GM18526 (cell line): ENCODE results near the gene GPATCH2.
A peak's percentile ranks its signal among the peaks of the same experiment; 100 is the strongest.

ENCODE experiments used
- POLR2A ChIP-seq: IDR thresholded peaks from 3 replicates; pipeline ENCODE4 v1.6.1; 2011; ENCODE audit not compliant: insufficient read length; ENCODE audit errors: extremely low read depth

Gene GPATCH2

DNA sequence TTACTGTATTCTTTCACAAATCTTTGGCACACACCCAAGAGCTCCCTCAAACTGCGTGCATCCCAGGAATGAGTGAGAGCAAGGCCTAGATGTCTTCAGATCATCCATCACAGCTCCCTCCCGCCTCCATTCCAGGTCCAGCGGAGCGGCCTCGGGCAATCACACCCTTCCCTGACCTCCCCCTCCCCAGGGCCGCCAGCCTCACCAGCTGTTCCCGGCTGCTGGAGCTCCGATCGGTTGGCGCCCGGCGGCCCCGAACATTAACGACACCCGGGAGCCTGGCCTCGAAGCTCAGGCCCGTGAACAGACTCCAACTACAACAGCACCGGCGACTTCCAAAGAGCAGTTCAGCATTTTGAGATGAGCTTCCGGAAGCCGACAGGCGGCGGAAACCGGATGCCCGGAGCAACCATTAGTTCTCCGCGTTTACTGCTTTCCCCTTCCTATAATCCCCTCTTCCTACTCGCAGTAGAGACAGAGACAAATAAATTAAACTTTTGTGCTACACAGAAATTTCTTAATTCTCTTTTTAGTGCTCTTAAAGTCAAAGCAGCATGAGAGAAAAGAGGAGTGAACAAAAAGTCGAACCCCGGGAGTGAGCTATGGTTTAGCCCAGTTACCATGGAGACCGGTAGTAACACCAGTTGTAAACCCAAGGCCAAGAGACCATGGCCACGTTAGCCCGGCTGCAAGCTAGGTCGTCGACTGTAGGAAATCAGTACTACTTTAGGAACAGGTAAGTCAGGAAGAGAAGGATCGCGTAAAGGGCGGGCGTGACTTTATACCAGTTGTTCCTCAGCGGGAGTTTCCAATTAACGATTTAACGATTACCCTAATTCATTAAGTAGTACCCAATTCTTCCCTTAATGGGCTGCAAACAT, at the start of gene GPATCH2, which contains the start of gene SPATA17:
GPATCH2 (minus strand) TSS at position 380 of the 881 bp plus-strand sequence; CDS start at position 261, 119 bp downstream.
SPATA17 (plus strand) TSS at position 634 of the 881 bp plus-strand sequence; CDS start at position 669, 35 bp downstream.
- TF ChIP-seq POLR2A = peak; percentile 63

DNA sequence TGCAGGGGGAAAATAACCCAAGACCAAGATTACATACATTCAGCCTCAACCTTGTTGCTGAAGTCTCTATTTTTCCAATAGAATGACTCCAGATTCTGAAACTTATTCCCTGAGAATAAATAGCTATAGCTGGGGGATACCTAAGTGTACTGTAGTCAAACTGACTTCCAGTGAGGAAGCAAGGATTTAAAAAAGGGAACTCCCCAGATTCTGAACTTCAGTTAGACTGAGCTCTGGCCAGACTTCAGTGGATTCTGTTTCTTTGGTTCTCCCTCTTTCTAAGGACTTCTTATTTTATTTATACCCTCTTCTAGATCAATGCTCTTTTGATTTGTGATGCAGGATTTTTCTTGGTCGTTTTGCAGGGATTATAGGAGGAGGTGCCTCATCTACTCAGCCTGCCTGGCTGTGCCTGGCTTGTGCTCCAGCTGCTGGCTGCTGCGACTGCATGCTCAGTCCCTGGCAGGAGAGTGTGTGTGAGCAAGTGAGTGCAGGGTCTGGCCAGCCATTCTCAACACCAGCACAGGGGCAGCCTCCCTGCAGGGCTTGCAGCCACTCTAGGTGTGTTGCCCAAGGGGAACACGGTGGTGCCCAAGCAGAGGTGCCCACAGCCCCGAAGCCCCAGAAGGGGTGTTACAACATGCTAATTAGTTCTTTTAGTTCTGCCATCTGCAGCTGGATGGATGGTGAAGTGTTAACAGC, 43.3 kb upstream of the GPATCH2 start:
- TF ChIP-seq POLR2A = no peak

DNA sequence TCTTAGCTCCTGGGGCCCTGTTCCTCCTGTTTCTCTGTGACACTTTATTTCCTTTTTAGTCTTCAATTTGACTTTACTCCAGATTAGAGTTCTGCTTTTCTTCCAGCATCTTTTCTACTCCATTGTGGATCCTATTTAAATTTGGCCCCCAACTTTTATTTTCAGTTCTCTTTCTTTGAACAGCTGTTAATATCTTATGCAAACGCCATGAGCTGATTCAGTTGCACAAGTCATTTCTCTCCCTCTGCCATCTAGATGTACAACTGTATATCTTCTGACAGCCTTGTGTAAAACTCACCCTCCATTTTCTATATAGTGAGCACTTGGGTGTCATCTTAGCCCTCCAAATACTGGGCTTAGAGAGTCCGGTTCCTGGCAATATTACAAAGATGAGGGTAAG, 42.5 kb upstream of the GPATCH2 start:
- TF ChIP-seq POLR2A = no peak

DNA sequence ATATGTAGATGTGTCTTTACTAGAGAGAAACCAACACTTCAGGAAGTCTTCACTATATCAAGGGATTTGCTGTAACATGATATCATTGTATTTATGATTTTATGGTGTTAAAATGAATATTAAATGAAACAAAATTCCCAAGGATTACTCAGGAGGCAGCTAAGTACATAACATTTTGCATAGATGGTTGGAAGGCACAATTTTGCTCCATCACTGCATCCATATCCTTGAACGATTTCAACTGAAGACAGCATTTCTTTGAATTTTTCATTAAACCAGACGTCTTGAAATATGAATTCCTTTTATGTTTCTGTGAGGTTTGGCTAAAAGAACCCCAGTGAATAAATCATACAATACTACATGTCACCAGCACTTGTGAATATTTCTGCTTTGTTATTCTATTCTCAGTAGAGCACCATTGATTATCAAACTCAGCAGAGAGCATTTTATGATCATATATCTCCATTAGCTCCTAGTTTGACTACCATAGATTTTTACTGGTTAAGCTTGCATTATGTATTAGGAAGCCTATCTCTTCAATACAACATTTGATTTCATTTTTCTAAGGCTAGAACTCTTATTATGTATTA, 37.6 kb upstream of the GPATCH2 start:
- no peak for TF ChIP-seq POLR2A

DNA sequence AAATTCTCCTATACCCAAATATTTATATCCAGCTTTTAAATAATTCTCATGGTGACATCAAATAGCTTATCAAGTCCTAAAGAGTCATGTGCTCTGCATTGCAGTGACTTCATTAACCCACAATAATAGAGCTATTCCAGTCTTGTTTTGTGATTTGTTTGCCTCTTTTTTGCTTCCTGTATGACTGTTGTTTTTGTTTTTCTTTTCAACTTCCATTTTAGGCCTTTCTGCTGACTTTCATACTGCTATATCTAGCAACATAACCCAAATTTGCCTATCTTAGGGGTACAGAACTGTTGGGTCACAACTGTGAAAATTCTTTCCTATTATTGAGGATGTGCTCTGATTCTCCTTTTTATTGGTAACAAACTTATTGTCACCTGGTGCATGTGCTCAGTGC, 30.5 kb upstream of the GPATCH2 start:
- TF ChIP-seq POLR2A = no peak

DNA sequence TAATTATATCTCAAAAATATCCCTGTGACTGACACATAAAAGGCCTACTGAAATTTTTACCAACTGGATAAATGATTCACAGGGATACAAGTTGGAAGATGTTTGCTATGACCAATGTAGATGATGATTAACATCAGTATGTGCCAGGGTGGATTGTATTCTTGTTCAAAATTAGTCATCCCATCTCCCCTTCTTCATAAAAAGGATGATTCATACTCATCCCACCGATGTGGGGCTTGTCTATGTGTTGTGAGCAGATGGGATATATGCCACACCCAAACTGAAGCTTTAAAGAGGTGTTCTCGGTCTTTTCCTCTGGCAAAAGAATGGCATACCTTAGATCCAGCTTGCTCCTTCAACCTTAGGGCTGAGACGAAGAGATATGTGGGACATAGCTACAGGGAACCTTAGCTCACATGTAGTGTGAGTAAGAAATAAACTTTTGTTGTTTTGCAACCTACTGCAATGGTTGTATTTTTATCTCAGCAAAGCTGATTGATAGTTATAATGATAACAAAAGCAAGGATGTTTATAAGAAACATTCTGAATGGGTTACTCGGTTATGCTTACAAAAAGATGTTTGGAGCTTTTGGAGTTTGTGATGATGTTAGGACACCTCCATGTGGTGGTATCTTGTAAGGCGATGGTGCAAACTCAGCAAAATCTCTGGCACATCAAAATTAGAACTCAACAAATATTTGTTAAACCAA, 29.6 kb upstream of the GPATCH2 start:
- TF ChIP-seq POLR2A = no peak

DNA sequence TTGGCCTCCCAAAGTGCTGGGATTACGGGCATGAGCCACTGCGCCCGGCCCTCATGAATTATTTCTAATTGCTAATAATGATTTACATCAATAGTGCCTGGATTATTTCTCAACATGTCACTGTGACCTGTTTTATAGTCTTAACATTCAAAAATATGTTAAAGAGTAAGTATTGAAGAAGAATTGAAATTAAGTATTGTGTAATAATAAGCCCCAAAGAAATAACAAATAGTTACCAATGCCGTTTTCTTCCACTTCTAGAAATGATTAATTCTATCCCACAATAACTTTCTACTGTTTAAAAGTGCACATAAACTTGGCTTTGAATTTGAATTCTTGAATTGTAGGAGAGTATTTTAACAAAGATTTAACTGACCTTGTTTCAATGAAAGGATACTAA, 19.8 kb upstream of the GPATCH2 start:
- TF ChIP-seq POLR2A = no peak

DNA sequence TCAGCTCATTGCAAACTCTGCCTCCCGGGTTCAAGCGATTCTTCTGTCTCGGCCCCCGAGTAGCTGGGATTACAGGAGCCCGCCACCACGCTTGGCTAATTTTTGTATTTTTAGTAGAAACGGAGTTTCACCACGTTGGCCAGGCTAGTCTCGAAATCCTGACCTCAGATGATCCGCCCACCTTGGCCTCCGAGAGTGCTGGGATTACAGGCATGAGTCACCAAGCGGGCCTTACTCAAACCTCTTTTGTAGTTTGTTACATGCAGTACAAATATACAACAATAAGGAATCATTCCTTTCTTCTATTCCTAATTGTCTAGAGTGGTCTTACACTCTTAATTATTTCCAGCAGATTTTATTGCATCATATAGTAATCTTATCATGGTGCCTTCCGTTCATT, 16.9 kb upstream of the GPATCH2 start:
- TF ChIP-seq POLR2A = no peak

DNA sequence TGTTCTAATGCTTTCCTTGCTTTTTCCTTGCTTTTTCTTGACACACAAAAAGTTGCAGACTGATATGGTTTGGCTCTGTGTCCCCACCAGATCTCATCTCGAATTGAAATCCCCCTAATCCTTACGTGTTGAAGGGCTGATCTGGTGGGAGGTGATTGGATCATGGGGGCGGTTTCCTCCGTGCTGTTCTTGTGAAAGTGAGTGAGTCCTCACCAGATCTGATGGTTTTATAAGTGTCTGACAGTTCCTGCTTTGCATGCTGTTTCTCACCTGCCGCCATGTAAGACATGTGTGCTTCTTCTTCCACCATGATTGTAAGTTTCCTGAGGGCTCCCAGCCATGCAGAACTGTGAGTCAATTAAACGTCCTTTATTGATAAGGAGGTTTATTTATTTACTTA, 11.6 kb upstream of the GPATCH2 start:
- no peak for TF ChIP-seq POLR2A

DNA sequence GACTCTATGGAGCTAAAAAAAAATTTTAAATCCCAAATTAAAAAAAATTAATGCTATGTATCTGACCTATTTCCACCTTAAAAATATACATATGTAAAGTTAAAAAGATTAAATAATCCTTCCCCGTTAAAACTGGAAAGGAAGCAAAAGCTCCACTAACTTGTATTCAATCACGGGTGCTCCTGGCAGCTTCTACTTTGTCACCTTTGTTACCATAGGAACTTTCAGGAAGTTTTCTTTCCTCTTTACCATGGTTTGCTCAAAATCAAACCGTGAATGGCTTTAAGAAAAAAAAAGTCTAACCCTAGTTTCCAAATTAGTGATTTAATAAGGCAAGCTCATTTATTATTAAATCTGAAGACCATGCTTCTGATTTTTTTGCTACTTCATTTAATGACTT, 3.5 kb downstream of the GPATCH2 start:
- no peak for TF ChIP-seq POLR2A

DNA sequence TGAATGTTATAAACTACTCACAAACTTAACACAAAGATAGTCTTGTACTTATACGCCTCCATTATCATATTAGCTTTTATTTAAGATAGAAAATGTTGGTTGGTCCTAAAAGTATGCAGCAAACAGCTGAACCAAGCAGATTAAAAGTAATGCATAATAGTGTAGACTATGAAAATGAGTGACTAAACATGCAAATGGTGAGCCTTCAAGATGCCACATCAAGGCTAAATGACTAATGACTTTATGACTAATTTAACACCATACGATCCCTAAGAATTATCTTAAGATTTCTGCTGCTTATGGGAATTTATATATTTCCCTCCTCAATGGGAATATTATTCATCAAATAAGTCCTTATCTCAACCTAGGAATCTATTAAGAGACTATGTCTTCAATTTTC, 4.6 kb downstream of the GPATCH2 start:
- TF ChIP-seq POLR2A = no peak

DNA sequence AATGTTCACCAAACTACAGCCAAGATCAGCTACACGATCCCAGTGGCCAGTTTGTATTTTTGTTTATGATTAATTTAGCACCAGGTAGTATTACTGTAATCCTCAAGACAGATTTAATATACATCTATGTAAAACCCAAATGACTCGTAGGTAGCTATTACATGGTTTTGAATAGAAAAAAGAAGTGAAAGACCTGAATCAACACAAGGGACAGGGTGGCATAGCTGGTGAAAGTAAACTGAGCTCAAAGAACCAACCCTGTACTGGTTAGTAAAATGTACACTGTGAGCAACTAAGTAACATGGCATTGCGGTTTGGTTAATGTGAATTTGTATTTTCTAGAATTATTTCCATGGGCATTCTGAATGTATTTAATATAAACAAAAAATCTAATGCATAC, 8.8 kb downstream of the GPATCH2 start:
- no peak for TF ChIP-seq POLR2A

DNA sequence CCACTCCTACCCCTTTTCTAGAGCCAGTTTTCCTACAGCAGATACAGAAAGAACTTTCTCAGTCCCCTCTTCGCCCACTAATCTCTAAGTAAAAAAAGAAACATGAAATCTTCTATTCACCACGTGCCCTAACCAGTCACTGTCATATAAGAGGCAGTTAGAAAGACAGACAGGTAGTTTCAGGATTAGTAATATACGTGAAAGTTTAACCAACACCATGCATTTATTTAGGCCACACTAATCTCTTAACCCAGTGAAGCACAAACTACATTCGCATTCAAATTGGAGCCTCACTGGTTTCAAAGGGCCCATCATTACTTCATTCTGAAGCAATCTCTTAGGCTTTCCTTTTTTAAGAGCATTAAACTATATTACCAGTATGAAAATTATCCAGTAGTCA, 10.1 kb downstream of the GPATCH2 start:
- TF ChIP-seq POLR2A = no peak

DNA sequence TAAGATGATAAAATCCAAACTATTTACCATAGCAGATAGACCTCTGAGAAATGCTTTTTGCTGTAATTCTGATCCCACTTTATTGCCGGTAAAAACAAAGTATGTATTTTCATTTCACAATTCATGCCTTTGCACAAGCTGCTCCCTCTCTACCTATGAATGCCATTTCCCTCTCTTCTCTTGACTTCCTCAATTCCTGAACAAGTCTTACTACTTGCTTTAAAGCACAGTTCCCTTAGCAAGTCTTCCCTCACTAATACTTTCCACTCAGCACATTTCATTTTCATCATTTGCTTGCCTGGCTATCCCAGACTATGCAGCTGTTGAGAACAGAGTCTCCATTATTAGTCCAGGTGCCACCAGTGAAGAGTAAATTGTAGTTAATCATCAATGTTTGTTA, 13.8 kb downstream of the GPATCH2 start:
- no peak for TF ChIP-seq POLR2A

DNA sequence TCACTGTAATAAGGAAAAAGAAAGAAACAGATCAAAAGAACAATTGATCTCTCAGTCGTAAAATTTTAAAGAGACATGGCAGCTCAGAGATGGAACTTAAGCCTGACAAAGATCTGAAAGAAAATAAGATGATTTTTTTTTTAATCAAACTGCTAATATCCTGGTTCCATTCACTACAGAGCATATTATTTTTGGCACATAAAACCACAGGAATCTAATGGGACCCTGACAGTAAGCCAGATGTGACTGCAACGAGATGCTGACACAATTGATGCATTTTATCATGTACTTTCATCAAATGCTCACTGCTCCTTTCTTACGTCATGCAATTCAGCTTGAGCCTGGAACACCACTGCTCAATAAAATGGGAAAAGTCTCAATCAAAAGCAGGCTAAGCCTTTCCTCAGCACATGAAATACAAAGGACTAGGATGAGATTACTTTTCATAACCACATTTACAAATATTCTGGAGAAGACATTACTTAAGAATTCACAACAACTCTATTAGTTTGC, 16.6 kb downstream of the GPATCH2 start:
- no peak for TF ChIP-seq POLR2A
